ENCODE data around the gene HHEX.

GRCh38 chr10:92696606-92697383 is 7.0 kb downstream of the HHEX start:
- TF ChIP-seq POLR2A (IDR thresholded peaks at IDR 0.05) (no peak), CTCF (IDR thresholded peaks at IDR 0.05 in 8 of 11, conservative IDR thresholded peaks at IDR 0.05 in 3 of 11) (no peak)

Measured in spleen (tissue), 7 donors.